HCT116 (cell line): ENCODE data around the gene DLX4. TPM values are rescaled to one million over a fixed set of nuclear protein-coding genes. Genes with fewer than 3 reads are reported as not detected.

Source experiments
- ATAC-seq: fragments of 200-7000 bp; cut with Tn5 transposase; 2 replicates; pipeline ENCODE4 v1.9.1; 2020; ENCODE audit warnings: mild to moderate bottlenecking, moderate library complexity
- BruUV-seq: library from RNA; stranded (reverse); fragments of 400-500 nt; replicated peaks from 2 replicates; lab custom pipeline; 2021; lab: Mats Ljungman, UMichigan
- CTCF ChIA-PET: fragments of 300-600 bp; sonication (Branson Sonifier 250); formaldehyde crosslinking; loops from one replicate; lab custom pipeline; 2021; ENCODE audit warnings: antibody characterized with exemption; lab: Charles Lee
- POLR2A ChIA-PET: fragments of 300-600, 350-600 bp; sonication (Branson Sonifier 250); formaldehyde crosslinking; loops from one replicate; lab custom pipeline; 2021; ENCODE audit warnings: antibody characterized with exemption; lab: Charles Lee
- RAD21 ChIA-PET, 2 experiments: fragments of 300-600 bp; sonication (Branson Sonifier 250); formaldehyde crosslinking; loops; one replicate each; lab custom pipeline; 2023; ENCODE audit warnings: low total read pairs in 2 of 2; ENCODE audit not compliant: uncharacterized antibody in 2 of 2, unreplicated experiment in 2 of 2, low non-redundant PET in 1 of 2; lab: Charles Lee
- DNase-seq: peaks from one replicate; pipeline ENCODE4 v3.0.0-alpha.2; 2010; ENCODE audit warnings: low read depth, low spot score
- H2AFZ ChIP-seq: fragments of 200-600 bp; shearing (Covaris generic), sonication (generic); 2 replicates; pipeline ENCODE4 v1.6.1; 2017; ENCODE audit warnings: low read depth, mixed run types, mixed read lengths, antibody characterized with exemption, low read length; ENCODE audit not compliant: poor library complexity, severe bottlenecking
- H3K27ac ChIP-seq: 2 replicates; pipeline ENCODE4 v1.5.1; 2012; ENCODE audit warnings: low read depth, low read length
- H3K27me3 ChIP-seq: fragments of 200-600 bp; sonication (generic); 2 replicates; pipeline ENCODE4 v1.6.1; 2016; ENCODE audit warnings: mixed run types, low read length, mixed read lengths; ENCODE audit not compliant: insufficient read depth
- H3K36me3 ChIP-seq, 2 experiments: fragments of 200-500 bp in 1 of 2; fragments of 200-600 bp in 1 of 2; sonication (Bioruptor generic) in 1 of 2; sonication (generic) in 1 of 2; 2 replicates each; pipeline versions ENCODE4 v1.5.1 to v1.6.1; 2014 to 2016; ENCODE audit warnings: low read length in 2 of 2, inconsistent platforms in 1 of 2, mixed read lengths in 1 of 2, mixed run types in 1 of 2; ENCODE audit not compliant: insufficient read depth in 2 of 2, control insufficient read depth in 1 of 2
- H3K4me1 ChIP-seq, 2 experiments: fragments of 200-600 bp in 1 of 2; sonication (generic) in 1 of 2; 2 replicates each; pipeline versions ENCODE4 v1.5.1 to v1.6.1; 2012 to 2017; ENCODE audit warnings: low read length in 2 of 2, inconsistent platforms in 1 of 2, mild to moderate bottlenecking in 1 of 2, mixed read lengths in 1 of 2, mixed run types in 1 of 2, moderate library complexity in 1 of 2; ENCODE audit not compliant: insufficient read depth in 2 of 2, control insufficient read depth in 1 of 2
- H3K4me2 ChIP-seq: fragments of 200-600 bp; sonication (generic); 2 replicates; pipeline ENCODE4 v1.6.1; 2017; ENCODE audit warnings: mixed run types, low read length, mixed read lengths
- H3K4me3 ChIP-seq, 2 experiments: fragments of 200-600 bp in 1 of 2; sonication (generic) in 1 of 2; replicated peaks in 1 of 2; 2 replicates each; pipeline ENCODE4 v1.5.1; 2011 to 2016; ENCODE audit warnings: low read length in 2 of 2, control low read depth in 1 of 2, low read depth in 1 of 2, mild to moderate bottlenecking in 1 of 2, mixed read lengths in 1 of 2, mixed run types in 1 of 2
- H3K79me2 ChIP-seq: fragments of 200-600 bp; sonication (generic); 2 replicates; pipeline ENCODE4 v1.6.1; 2017; ENCODE audit warnings: mild to moderate bottlenecking, mixed run types, low read length, moderate library complexity, mixed read lengths; ENCODE audit not compliant: insufficient read depth
- H3K9ac ChIP-seq: fragments of 200-600 bp; sonication (generic); 2 replicates; pipeline ENCODE4 v1.6.1; 2016; ENCODE audit warnings: low read length, mixed read lengths
- H3K9me2 ChIP-seq: fragments of 200-600 bp; sonication (generic), shearing (Covaris generic); 2 replicates; pipeline ENCODE4 v1.6.1; 2017; ENCODE audit warnings: mixed run types, mild to moderate bottlenecking, moderate library complexity; ENCODE audit not compliant: insufficient read depth
- H3K9me3 ChIP-seq, 2 experiments: fragments of 200-500 bp in 1 of 2; fragments of 200-600 bp in 1 of 2; sonication (Bioruptor generic) in 1 of 2; sonication (generic) in 1 of 2; 2 replicates each; pipeline ENCODE4 v1.6.1; 2014 to 2017; ENCODE audit warnings: low read length in 2 of 2, mixed read lengths in 2 of 2, inconsistent platforms in 1 of 2, low read depth in 1 of 2, mild to moderate bottlenecking in 1 of 2, mixed run types in 1 of 2, moderate library complexity in 1 of 2; ENCODE audit not compliant: control insufficient read depth in 1 of 2, insufficient read depth in 1 of 2
- H4K20me1 ChIP-seq: fragments of 200-600 bp; sonication (generic), shearing (Covaris generic); 2 replicates; pipeline ENCODE4 v1.6.1; 2017; ENCODE audit warnings: mixed run types, mild to moderate bottlenecking, moderate library complexity; ENCODE audit not compliant: insufficient read depth
- ATF3 ChIP-seq: IDR thresholded peaks from 2 replicates; pipeline ENCODE4 v1.6.1; 2012
- CBX3 ChIP-seq: IDR thresholded peaks from 2 replicates; pipeline ENCODE4 v1.6.1; 2012; ENCODE audit warnings: low read depth
- CTCF ChIP-seq, 3 experiments: fragments of 200-600 bp in 1 of 3; sonication (generic) in 1 of 3; IDR thresholded peaks in 2 of 3; conservative IDR thresholded peaks in 1 of 3; 2 replicates each; pipeline ENCODE4 v1.5.1; 2012 to 2017; ENCODE audit warnings: low read depth in 2 of 3, low read length in 2 of 3, antibody characterized with exemption in 1 of 3, borderline replicate concordance in 1 of 3, control low read depth in 1 of 3, mild to moderate bottlenecking in 1 of 3, mixed read lengths in 1 of 3, mixed run types in 1 of 3, moderate library complexity in 1 of 3; ENCODE audit not compliant: insufficient read depth in 1 of 3
- EGR1 ChIP-seq: IDR thresholded peaks from 2 replicates; pipeline ENCODE4 v1.6.1; 2012; ENCODE audit warnings: low read depth
- ELF1 ChIP-seq: IDR thresholded peaks from 2 replicates; pipeline ENCODE4 v1.6.1; 2012; ENCODE audit warnings: low read depth, borderline replicate concordance
- EZH2 ChIP-seq: fragments of 200-600 bp; sonication (generic); IDR thresholded peaks from 2 replicates; pipeline ENCODE4 v1.6.1; 2017; ENCODE audit warnings: antibody characterized with exemption, mixed run types
- EZH2phosphoT487 ChIP-seq: fragments of 200-600 bp; IDR thresholded peaks from 2 replicates; pipeline ENCODE4 v1.6.1; 2018; ENCODE audit warnings: antibody characterized with exemption, borderline replicate concordance
- FOSL1 ChIP-seq: IDR thresholded peaks from 2 replicates; pipeline ENCODE4 v1.6.1; 2012; ENCODE audit warnings: low read depth
- JUND ChIP-seq: IDR thresholded peaks from 2 replicates; pipeline ENCODE4 v1.6.1; 2012
- POLR2AphosphoS5 ChIP-seq: IDR thresholded peaks from 2 replicates; pipeline ENCODE4 v1.6.1; 2011; ENCODE audit warnings: mild to moderate bottlenecking, low read depth, low read length, moderate library complexity
- RAD21 ChIP-seq: IDR thresholded peaks from 2 replicates; pipeline ENCODE4 v1.6.1; 2012; ENCODE audit warnings: low read depth, mild to moderate bottlenecking
- SIN3A ChIP-seq: IDR thresholded peaks from 2 replicates; pipeline ENCODE4 v1.6.1; 2012; ENCODE audit warnings: low read depth
- SP1 ChIP-seq: IDR thresholded peaks from 2 replicates; pipeline ENCODE4 v1.6.1; 2012; ENCODE audit warnings: low read depth
- TCF7L2 ChIP-seq: IDR thresholded peaks from 2 replicates; pipeline ENCODE4 v1.7.0; 2011; ENCODE audit warnings: borderline replicate concordance, inconsistent platforms; ENCODE audit not compliant: insufficient read depth, insufficient read length; ENCODE audit errors: extremely low read depth
- YY1 ChIP-seq: IDR thresholded peaks from 2 replicates; pipeline ENCODE4 v1.6.1; 2011; ENCODE audit warnings: low read length, low read depth, moderate library complexity, mild to moderate bottlenecking; ENCODE audit not compliant: insufficient replicate concordance; ENCODE audit errors: extremely low read depth
- ZBTB33 ChIP-seq: IDR thresholded peaks from 2 replicates; pipeline ENCODE4 v1.6.1; 2011; ENCODE audit warnings: mild to moderate bottlenecking, low read length, moderate library complexity; ENCODE audit not compliant: insufficient replicate concordance; ENCODE audit errors: extremely low read depth
- ZFX ChIP-seq: fragments of 450-650 bp; IDR thresholded peaks from 2 replicates; pipeline ENCODE4 v1.6.1; 2017
- intact Hi-C: fragments of 100-400 bp; cut with micrococcal nuclease; formaldehyde crosslinking; loops from 2 replicates; pipeline ENCODE4 v1.10.0; 2022
- total RNA-seq: library from RNA; stranded (reverse); gene quantifications from one replicate; pipeline ENCODE4 v1.2.1, GENCODE V29; 2021; ENCODE audit not compliant: unreplicated experiment
- TF ChIP-seq, protein P1 (sequence below): IDR thresholded peaks from 2 replicates; pipeline ENCODE4 v1.6.1; 2012

Gene DLX4
- total RNA-seq, 1 experiment from 2014 or later = 14.0 TPM

DNA sequence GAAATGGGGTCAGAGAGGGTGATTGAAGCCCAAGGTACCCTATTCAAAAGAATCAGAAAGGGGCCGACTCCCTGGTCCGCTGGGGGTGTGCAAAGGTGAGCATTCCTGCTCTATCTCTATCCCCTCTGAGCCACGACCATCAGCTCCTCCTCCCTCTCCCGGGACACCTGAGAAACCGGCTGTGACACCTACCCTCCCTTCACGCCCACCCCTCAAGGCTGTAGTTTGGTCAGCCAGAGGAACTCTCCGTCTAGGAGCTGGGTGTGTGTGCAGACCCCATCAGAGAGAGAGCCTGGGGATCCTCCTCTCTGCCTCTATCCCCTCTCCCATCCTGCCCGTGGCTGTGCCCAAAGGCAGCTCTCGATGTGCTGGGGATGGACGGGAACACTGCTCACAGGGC is 27.6 kb upstream of the DLX4 start:
- DNase-seq = no peak
- no TSS peak for BruUV-seq
- ChIA-PET RAD21 (no interaction called here), POLR2A (no interaction called here), CTCF (interaction anchor here (4.2 kb wide), 1 partner anchor 11 kb away, joined by 18 read pairs; no protein-coding TSS in a partner anchor)
- no peaks in the 10 kb centered on the region for H3K79me2 ChIP-seq
- intact Hi-C loops = no loop called here
- H3K9me3 ChIP-seq = no peaks in the 10 kb centered on the region
- no peak overlapping the region for H2AFZ ChIP-seq
- no peaks in the 10 kb centered on the region for H4K20me1 ChIP-seq
- no peak overlapping the region for H3K27ac ChIP-seq
- H3K27me3 ChIP-seq = peaks cover 10% of the 10 kb centered on the region
- no peaks in the 10 kb centered on the region for H3K4me1 ChIP-seq
- TF ChIP-seq, protein P1, sequence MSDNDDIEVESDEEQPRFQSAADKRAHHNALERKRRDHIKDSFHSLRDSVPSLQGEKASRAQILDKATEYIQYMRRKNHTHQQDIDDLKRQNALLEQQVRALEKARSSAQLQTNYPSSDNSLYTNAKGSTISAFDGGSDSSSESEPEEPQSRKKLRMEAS = no peak
- TF ChIP-seq CBX3 (no peak), SP1 (no peak), EZH2 (no peak), EGR1 (no peak), FOSL1 (no peak), ZFX (no peak)
- TF ChIP-seq, all 23 proteins: peak for 0
- Histone ChIP-seq H3K4me2 (no peak overlapping the region), H3K36me3 (no peaks in the 10 kb centered on the region), H3K9ac (no peak overlapping the region), H3K4me3 (no peak overlapping the region), H3K9me2 (no peaks in the 10 kb centered on the region)
- ATAC-seq = no peak

- intact Hi-C loops = no loop called here
- ChIA-PET CTCF (interaction anchor here (4.2 kb wide), 1 partner anchor 9 kb away, joined by 18 read pairs; no protein-coding TSS in a partner anchor), POLR2A (no interaction called here), RAD21 (no interaction called here)
- Histone ChIP-seq H3K79me2 (no peaks in the 10 kb centered on the region), H3K9me3 (no peaks in the 10 kb centered on the region), H3K27me3 (peaks cover 10% of the 10 kb centered on the region), H3K36me3 (no peaks in the 10 kb centered on the region), H3K4me1 (no peaks in the 10 kb centered on the region), H3K9ac (no peak overlapping the region), H4K20me1 (no peaks in the 10 kb centered on the region), H2AFZ (no peak overlapping the region), H3K4me3 (no peak overlapping the region), H3K9me2 (no peaks in the 10 kb centered on the region), H3K4me2 (no peak overlapping the region), H3K27ac (no peak overlapping the region)
- BruUV-seq = no TSS peak
- no peak for ATAC-seq
- no peak for DNase-seq
- TF ChIP-seq TCF7L2 (no peak), CBX3 (no peak), SIN3A (no peak), EZH2 (no peak), POLR2AphosphoS5 (no peak), EZH2phosphoT487 (no peak), ATF3 (no peak), EGR1 (no peak), ELF1 (no peak), JUND (no peak), FOSL1 (no peak), RAD21 (no peak), YY1 (no peak), ZBTB33 (no peak), CTCF (IDR thresholded peaks at IDR 0.05 in 2 of 3, conservative IDR thresholded peaks at IDR 0.05 in 1 of 3; ENCODE audit: borderline replicate concordance in 1 of 3, insufficient read depth in 1 of 3, low read depth in 2 of 3, low read length in 2 of 3) (no peak)
Observed at GRCh38 chr17:49942947-49943346, 26.0 kb upstream of the DLX4 start.
